K562 (cell line): ENCODE measurements around the gene WDR18. TPM values are rescaled to one million over a fixed set of nuclear protein-coding genes. Genes with fewer than 3 reads are reported as not detected.

Experiments used
- BHLHE40 ChIP-seq: IDR thresholded peaks from 2 replicates; pipeline ENCODE4 v1.6.1; 2011; ENCODE audit warnings: low read length, improper control_type of control experiment
- CREB3 ChIP-seq: fragments of 450-650 bp; conservative IDR thresholded peaks from 2 replicates; pipeline ENCODE4 v1.6.1; 2016; ENCODE audit warnings: missing genetic modification characterization, low read depth, mild to moderate bottlenecking, missing compliant biosample characterization, moderate library complexity
- FOXJ2 ChIP-seq: fragments of 200-800 bp; sonication (Bioruptor generic); IDR thresholded peaks from 2 replicates; pipeline ENCODE4 v1.6.1; 2016; ENCODE audit warnings: missing genetic modification characterization, missing compliant biosample characterization
- HDAC8 ChIP-seq: fragments of 450-650 bp; IDR thresholded peaks from 2 replicates; pipeline ENCODE4 v1.6.1; 2016; ENCODE audit warnings: mild to moderate bottlenecking, missing genetic modification characterization, moderate library complexity, missing compliant biosample characterization
- HEY1 ChIP-seq: fragments of 250-450 bp; sonication (Bioruptor Pico); IDR thresholded peaks from 2 replicates; pipeline ENCODE4 v1.5.0; 2020; ENCODE audit warnings: mild to moderate bottlenecking, moderate library complexity, borderline replicate concordance
- LCOR ChIP-seq: sonication (generic); formaldehyde crosslinking; IDR thresholded peaks from 2 replicates; pipeline ENCODE4 v1.8.0; 2022; ENCODE audit warnings: mild to moderate bottlenecking, missing genetic modification reagents
- MED1 ChIP-seq: sonication (generic); formaldehyde crosslinking; IDR thresholded peaks from 2 replicates; pipeline ENCODE4 v1.8.1; 2023; ENCODE audit warnings: missing genetic modification reagents, borderline replicate concordance
- MGA ChIP-seq: fragments of 450-650 bp; IDR thresholded peaks from 2 replicates; pipeline ENCODE4 v1.6.1; 2016; ENCODE audit warnings: mild to moderate bottlenecking, moderate library complexity
- NBN ChIP-seq: fragments of 450-650 bp; IDR thresholded peaks from 2 replicates; pipeline ENCODE4 v1.6.1; 2016; ENCODE audit warnings: low read depth, mild to moderate bottlenecking
- NR4A1 ChIP-seq, 2 experiments: fragments of 250-450 bp in 1 of 2; fragments of 450-650 bp in 1 of 2; sonication (Bioruptor Pico) in 1 of 2; IDR thresholded peaks; 2 replicates each; pipeline versions ENCODE4 v1.4.0 to v1.6.1; 2016 to 2020; ENCODE audit warnings: mild to moderate bottlenecking in 2 of 2, missing compliant biosample characterization in 1 of 2, missing genetic modification characterization in 1 of 2, moderate library complexity in 1 of 2
- PKNOX1 ChIP-seq: fragments of 450-650 bp; IDR thresholded peaks from 2 replicates; pipeline ENCODE4 v1.6.1; 2016
- RBBP5 ChIP-seq: fragments of 200-600 bp; sonication (generic); IDR thresholded peaks from 2 replicates; pipeline ENCODE4 v1.6.1; 2012; ENCODE audit warnings: borderline replicate concordance, mild to moderate bottlenecking, low read length, control low read depth, inconsistent platforms; ENCODE audit not compliant: insufficient read depth, poor library complexity, severe bottlenecking
- SMARCE1 ChIP-seq: fragments of 450-650 bp; IDR thresholded peaks from 2 replicates; pipeline ENCODE4 v1.7.1; 2016; ENCODE audit warnings: mild to moderate bottlenecking
- STAT5B ChIP-seq: fragments of 250-450 bp; sonication (Bioruptor Pico); IDR thresholded peaks from 2 replicates; pipeline ENCODE4 v1.8.0; 2021; ENCODE audit warnings: mild to moderate bottlenecking, inconsistent platforms
- ZNF764 ChIP-seq: fragments of 250-450 bp; sonication (Bioruptor Pico); IDR thresholded peaks from 2 replicates; pipeline ENCODE4 v1.4.0; 2020; ENCODE audit warnings: low read depth, mild to moderate bottlenecking, moderate library complexity
- polyA plus RNA-seq, 8 experiments: library from polyadenylated mRNA; depleted of rRNA in 4 of 8; stranded (reverse) in 5 of 8; unstranded in 3 of 8; fragments of >200 nt; fragmentation: Nextera tagmentation in 2 of 8; fragmentation: Illumina TruSeq in 1 of 8; extraction: Ambion mirVana in 2 of 8; extraction: Trizol in 1 of 8; gene quantifications; 2 replicates each; pipeline versions ENCODE4 v1.2.1 to v1.2.3, GENCODE V29; 2011 to 2014; ENCODE audit warnings: inconsistent platforms in 1 of 8, missing spikeins in 1 of 8
- total RNA-seq, 7 experiments: library from RNA; depleted of rRNA in 6 of 7; stranded (reverse); fragments of >200 nt in 6 of 7; fragmentation: Illumina TruSeq in 2 of 7; extraction: Trizol in 2 of 7; gene quantifications; 2 replicates each; pipeline versions ENCODE4 v1.2.1 to v1.2.3, GENCODE V29; 2011 to 2021; ENCODE audit warnings: low replicate concordance in 1 of 7

WDR18 gene
- total and polyA plus RNA-seq, 9 of the 15 experiments (the other 6 are each of a cell fraction or from before 2014, with no cell fraction given): 0.65 to 181 (median 30.1) TPM

- TF ChIP-seq SMARCE1 (peak; percentile 92), ZNF764 (CRISPR knock-in tag) (no peak), CREB3 (tag) (no peak), MED1 (CRISPR knock-in tag) (no peak), LCOR (CRISPR knock-in tag) (peak; percentile 75; the same call in 1 of the 2 replicates), FOXJ2 (tag) (no peak), STAT5B (CRISPR knock-in tag) (no peak), HEY1 (no peak), NBN (peak; percentile 94), BHLHE40 (peak; percentile 92), PKNOX1 (peak; percentile 60; the same call in 1 of the 2 replicates), RBBP5 (peak; percentile 56), MGA (peak; percentile 9; the same call in 1 of the 2 replicates), NR4A1 (CRISPR knock-in tag; IDR thresholded peaks at IDR 0.05) (no peak), NR4A1 (tag; IDR thresholded peaks at IDR 0.05) (no peak), HDAC8 (no peak)
These were observed 40.0 kb upstream of the WDR18 start (continued) for GRCh38 chr19:944171-944567.
